GM13977 (cell line): ENCODE data around the gene FAM131A.
A peak's percentile ranks its signal among the peaks of the same experiment; 100 is the strongest.

Source experiments
- DNase-seq: peaks from one replicate; pipeline ENCODE4 v3.0.0; 2012; ENCODE audit warnings: low spot score
- in situ Hi-C: fragments of 300-500 bp; cut with MboI; formaldehyde crosslinking; loops from one replicate; pipeline ENCODE4 v1.12.0; 2022; ENCODE audit warnings: low sequenced_read_pairs, low pct_unique_long_range_greater_than_20kb, mixed read lengths, inconsistent platforms; ENCODE audit not compliant: unreplicated experiment
- TF ChIP-seq, protein P1 (sequence below): IDR thresholded peaks from 2 replicates; pipeline ENCODE4 v1.5.1; 2012; ENCODE audit warnings: mild to moderate bottlenecking, control low read depth; ENCODE audit not compliant: insufficient read depth; ENCODE audit errors: extremely low read depth, missing control alignments

FAM131A gene

DNA sequence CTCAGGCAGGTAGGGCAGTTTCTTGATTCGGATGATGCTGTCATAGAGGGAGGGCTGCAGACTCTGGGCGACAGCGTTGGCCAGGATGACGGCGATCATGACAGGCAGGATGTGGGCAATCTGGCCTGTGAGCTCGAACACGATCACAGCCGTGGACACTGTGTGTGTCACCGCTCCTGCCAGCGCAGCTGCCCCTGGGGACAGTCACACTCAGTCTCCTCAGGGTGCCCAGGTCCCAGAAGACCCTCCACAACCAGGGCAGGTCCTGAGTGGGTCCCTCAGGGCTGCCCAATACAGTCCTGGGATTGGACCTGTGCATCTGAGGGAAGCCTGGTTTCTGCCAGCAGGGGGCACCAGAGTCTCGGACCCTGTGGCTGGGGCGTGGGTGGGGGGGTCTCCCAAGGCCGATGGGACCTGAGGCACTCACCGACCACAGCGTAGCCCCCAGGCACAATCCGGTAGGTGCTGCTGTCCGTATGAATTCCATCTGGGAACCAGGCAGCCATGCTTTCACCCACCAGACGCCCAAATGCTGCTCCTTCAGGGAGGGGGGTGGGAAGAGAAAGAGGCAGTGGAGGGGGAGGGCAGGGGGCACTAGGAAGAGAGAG, 16.8 kb downstream of the FAM131A start:
- TF ChIP-seq, protein P1, sequence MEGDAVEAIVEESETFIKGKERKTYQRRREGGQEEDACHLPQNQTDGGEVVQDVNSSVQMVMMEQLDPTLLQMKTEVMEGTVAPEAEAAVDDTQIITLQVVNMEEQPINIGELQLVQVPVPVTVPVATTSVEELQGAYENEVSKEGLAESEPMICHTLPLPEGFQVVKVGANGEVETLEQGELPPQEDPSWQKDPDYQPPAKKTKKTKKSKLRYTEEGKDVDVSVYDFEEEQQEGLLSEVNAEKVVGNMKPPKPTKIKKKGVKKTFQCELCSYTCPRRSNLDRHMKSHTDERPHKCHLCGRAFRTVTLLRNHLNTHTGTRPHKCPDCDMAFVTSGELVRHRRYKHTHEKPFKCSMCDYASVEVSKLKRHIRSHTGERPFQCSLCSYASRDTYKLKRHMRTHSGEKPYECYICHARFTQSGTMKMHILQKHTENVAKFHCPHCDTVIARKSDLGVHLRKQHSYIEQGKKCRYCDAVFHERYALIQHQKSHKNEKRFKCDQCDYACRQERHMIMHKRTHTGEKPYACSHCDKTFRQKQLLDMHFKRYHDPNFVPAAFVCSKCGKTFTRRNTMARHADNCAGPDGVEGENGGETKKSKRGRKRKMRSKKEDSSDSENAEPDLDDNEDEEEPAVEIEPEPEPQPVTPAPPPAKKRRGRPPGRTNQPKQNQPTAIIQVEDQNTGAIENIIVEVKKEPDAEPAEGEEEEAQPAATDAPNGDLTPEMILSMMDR = peak; percentile 91
- DNase-seq = peak; percentile 83
- in situ Hi-C loops = no loop called here

DNA sequence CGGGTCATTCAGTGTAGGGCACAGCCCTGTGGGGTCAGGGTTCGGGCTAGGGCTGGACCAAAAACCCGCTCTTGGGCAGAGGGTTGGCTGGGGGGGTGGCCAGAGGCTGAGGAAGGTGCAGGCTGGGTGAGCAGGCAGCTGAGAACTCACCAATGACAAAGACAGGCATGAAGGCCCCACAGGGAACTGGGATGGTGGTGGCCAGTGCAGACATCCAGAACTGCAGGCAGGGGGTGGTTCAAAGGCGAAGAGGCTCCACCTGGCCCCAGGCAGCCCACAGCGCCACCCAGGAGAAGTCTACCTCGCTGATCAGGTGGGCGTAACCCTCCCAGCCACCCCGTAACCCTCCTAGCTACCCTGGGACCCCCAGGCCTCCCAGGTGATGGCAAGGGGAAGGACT, 17.4 kb downstream of the FAM131A start:
- DNase-seq = no peak
- TF ChIP-seq, protein P1 = no peak
- in situ Hi-C loops = no loop called here

DNA sequence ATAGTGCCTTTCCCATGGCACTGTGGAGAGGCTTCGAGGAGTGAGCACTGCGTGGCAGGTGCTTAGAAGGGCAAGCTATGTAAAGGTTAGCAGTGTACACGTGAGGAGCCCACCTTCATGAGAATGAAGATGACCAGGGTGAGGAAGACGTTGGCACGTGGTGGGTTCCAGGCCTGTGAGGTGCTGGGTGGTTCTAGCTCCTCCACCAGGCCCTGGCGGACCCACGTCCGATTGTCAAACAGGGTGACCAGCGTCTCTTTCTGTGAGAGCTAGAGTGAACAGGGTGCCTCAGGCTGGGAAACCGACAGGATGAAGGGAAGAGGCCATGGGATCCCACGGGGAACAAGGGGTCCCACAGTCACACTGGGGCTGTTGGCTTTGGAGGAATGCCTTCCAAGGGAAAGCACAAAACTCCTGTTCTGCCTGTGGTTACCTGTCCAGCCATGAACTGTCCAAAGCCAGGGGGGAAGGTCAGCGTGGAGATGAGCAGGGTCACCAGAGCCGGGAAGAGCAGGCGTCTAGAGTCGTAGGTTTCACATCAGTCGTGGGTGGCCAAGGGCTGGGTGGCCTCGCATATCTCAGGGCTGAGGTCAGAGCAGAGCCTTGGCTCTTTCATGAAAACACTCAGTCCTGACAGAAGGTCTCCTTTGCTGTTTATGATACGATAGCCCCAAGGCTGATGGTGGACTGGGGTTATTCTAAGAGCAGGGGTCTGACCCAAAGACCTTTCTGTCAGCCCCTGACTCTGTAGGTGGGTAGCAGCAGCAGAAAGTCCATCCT, 18.1 kb downstream of the FAM131A start:
- TF ChIP-seq, protein P1 = no peak
- in situ Hi-C loops = no loop called here
- DNase-seq = no peak

DNA sequence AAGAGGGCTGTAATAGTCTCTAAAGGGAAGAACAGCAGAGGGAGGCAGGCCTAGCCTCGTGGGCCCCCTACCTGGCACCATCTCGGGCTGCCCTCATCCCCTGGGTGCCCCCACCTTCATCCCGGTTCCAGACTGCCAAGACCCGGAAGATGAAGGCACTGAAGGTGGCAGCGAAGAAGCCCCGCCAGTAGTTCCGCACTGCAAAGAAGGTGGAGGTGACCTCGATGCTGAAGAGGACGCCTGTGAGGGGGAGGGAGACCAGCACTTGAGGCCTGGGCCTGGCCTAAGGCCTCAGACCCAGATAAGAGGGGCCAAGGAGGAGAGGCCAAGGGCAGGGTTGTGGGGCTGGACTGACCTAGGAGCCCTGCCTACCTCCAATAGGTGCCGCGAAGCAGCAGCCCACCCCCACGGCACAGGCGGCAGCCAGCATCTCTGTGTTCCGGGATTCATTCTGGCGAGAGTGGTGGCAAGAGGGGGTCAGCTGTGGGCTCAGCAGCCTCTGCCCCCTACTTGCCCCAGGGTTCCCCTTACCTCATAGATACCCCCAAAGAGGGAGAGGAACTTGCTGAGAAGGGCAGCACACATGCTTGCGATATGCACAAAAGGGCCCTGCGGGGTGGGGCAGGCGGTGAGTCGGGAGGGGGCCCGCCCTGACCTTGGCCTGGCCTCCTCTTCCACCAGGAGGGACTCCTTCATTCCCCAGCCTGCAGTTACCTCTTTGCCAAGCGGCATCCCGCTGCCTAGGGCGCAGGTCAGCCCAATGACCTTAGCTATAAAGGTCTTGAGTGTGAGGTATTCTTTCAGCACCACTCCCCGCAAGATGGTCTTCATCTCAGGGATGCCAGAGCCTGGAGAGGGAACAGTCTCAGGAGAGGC, 20.1 kb downstream of the FAM131A start:
- in situ Hi-C loops = no loop called here
- no peak for DNase-seq
- TF ChIP-seq, protein P1 = no peak

DNA sequence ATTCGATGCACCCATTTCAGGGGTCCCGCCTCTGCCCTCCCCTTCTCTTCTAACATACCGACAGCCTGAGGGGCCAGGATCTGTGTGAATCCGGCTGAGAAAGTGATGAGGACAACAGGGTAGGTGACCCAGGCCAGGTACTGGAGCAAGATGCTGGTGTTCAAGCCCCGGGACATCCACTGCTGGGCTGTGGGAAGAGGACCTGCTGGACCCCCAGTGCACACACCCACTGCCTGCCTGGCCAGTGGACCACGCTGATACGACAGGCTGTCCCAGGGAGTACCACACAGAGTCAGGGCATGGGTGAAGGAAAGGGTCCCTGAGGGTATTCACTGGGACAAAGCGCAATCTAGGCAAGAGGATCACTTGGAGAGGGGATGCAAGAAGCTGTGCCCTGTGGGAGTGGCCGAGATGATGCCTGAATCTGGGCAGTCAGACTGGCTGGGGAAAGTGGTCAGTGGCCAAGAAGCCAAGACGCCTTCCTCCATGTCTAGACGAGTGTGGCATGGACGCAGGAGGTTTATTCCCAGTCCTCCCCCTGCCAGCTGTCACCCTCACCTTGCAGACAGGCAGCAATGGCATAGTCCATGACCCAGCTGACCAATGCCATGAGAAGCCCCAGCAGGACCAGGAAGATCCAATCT, 20.8 kb downstream of the FAM131A start:
- in situ Hi-C loops = no loop called here
- DNase-seq = no peak

More for the DNA sequence above, 20.8 kb downstream of the FAM131A start:
- TF ChIP-seq, protein P1 = no peak
